GM13977 (cell line): ENCODE measurements around the gene CGB8.

Source experiments
- DNase-seq: peaks from one replicate; pipeline ENCODE4 v3.0.0; 2012; ENCODE audit warnings: low spot score
- in situ Hi-C: fragments of 300-500 bp; cut with MboI; formaldehyde crosslinking; loops from one replicate; pipeline ENCODE4 v1.12.0; 2022; ENCODE audit warnings: low sequenced_read_pairs, low pct_unique_long_range_greater_than_20kb, mixed read lengths, inconsistent platforms; ENCODE audit not compliant: unreplicated experiment
- TF ChIP-seq, protein P1 (sequence below): IDR thresholded peaks from 2 replicates; pipeline ENCODE4 v1.5.1; 2012; ENCODE audit warnings: mild to moderate bottlenecking, control low read depth; ENCODE audit not compliant: insufficient read depth; ENCODE audit errors: extremely low read depth, missing control alignments

The CGB8 gene

DNA sequence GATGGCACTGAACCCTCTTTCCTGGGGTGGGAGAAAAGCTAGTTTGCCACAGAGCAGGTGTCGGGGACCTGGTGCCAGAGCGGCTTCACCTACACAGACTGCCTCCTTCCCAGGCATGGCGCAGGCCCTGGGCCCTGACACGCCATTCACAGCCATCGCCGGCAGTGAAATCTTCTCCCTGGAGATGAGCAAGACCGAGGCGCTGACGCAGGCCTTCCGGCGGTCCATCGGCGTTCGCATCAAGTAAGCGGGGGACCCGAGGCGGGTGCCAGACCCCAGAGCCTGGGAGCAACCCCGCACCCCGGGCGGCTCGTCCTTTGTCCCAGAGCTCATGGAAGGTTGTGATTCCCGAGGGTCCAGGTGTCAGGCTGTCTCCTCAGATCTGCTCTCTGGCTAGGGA, 42.0 kb downstream of the CGB8 start:
- in situ Hi-C loops, result no loop called here
- TF ChIP-seq, protein P1, sequence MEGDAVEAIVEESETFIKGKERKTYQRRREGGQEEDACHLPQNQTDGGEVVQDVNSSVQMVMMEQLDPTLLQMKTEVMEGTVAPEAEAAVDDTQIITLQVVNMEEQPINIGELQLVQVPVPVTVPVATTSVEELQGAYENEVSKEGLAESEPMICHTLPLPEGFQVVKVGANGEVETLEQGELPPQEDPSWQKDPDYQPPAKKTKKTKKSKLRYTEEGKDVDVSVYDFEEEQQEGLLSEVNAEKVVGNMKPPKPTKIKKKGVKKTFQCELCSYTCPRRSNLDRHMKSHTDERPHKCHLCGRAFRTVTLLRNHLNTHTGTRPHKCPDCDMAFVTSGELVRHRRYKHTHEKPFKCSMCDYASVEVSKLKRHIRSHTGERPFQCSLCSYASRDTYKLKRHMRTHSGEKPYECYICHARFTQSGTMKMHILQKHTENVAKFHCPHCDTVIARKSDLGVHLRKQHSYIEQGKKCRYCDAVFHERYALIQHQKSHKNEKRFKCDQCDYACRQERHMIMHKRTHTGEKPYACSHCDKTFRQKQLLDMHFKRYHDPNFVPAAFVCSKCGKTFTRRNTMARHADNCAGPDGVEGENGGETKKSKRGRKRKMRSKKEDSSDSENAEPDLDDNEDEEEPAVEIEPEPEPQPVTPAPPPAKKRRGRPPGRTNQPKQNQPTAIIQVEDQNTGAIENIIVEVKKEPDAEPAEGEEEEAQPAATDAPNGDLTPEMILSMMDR, result no peak
- no peak for DNase-seq

DNA sequence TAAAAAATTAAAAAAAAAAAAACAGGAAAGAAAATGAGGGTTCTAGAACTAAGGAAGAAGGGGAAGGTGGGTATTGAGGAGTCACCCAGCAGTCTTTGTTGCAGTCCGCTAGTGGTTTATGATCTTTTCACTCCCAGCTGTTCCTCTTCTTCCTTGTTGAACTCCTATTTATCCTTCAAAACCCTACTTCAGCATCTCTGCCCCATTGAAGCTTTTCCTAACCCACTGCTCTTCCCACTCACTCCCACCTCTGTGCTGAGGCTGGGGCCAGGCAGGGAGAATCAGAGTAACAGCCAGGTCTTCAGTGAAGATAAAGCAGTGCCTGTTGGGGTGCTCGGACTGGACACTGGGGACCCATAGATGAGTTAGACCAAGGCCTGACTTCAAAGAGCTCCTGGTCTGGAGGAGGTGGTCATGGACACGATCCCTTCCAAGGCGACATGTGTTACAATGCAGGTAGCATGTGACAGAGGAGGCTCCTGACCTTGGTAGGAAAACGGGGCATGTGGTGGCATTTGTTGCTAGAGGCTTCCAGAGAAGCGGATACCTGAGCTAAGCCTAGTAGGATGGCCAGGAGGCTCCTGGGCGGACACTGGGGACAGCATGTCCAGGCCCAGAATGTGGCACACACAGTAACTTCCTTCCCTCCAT, 43.8 kb downstream of the CGB8 start:
- in situ Hi-C loops, result no loop called here
- no peak for DNase-seq
- TF ChIP-seq, protein P1, result no peak

DNA sequence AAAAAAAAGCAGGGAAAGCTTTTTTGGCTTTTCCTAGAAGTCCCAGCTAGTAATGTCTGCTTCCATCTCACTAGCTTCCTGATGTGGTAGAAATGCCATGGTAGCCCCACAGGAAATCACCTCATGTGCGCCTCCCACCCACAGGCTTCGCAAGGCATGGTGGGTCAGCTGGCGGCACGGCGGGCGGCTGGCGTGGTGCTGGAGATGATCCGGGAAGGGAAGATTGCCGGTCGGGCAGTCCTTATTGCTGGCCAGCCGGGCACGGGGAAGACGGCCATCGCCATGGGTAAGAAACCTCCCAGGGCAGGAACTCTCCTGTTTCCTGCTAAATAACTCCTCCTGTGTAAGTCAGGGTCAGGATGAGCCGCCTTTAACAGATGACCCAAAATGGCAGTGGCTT, 44.8 kb downstream of the CGB8 start:
- in situ Hi-C loops, result no loop called here
- TF ChIP-seq, protein P1, result no peak
- no peak for DNase-seq

DNA sequence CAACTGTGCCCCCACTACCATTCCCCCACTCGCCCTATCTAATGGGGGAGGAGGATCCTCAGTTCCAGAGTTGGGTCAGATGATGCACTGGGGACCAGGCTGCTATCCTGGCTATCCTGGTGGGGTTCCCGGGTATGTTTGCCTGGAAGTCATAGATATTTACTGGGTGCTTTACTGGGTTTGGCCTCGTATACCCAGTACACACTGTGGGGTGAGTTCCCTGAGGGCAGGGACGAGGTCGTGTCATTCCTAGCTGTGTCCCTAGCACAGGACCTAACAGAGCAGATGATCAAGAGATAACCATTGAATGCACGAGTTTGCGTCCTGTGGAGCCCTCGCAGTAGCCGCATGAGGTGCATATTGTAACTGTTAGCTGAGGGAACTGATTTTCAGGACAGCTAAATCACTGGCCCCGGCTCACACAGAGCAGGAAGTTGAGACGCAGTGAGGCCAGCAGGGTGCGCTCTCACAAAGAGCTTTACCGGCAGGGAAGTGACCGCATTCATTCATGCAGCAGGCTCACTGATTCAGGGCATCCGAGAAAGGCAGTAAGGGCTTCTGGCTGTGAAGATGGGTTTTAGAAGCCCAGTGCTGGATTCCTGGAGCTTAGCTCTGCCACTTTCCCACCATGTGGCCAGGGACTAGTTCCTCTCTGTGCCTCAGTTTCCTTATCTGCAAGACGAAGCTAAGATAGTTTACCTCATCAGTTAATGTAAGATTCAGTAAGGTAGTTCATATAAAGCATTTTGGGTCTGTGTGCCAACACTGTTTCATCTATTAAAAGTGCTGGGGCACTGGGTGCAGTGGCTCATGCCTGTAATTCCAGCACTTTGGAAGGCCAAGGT, 49.2 kb downstream of the CGB8 start:
- in situ Hi-C loops, result no loop called here
- peak; percentile 67 for DNase-seq
- TF ChIP-seq, protein P1, result peak; percentile 78

DNA sequence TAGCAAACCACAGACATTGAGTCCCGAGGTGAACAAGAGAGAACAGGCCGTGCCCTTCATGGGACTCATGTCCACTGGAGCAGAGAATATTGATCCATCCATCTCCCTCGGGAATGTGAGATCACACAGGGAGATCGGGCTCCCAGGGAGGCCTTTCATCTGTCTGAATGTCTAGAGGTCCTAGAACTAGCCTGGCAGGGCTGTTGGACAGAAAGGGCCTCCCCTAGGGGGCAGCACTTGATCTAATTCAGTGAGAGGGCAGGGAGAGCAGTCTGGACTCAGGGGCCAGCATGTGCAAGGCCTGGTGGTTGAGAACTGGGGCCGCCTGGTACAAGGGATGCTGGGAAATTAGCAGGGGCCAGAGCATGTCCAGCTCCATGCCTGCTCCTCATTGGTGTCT, 50.9 kb downstream of the CGB8 start:
- no peak for DNase-seq
- in situ Hi-C loops, result no loop called here

More for the DNA sequence above, 50.9 kb downstream of the CGB8 start:
- TF ChIP-seq, protein P1, result peak; percentile 71
